HG02588 (cell line): ENCODE data around the gene MYO15B.

Source experiments
- ATAC-seq: cut with Tn5 transposase; IDR thresholded peaks from one replicate; pipeline ENCODE4 v1.9.1; 2021; ENCODE audit warnings: mild to moderate bottlenecking, moderate library complexity; ENCODE audit not compliant: unreplicated experiment

Gene MYO15B

DNA sequence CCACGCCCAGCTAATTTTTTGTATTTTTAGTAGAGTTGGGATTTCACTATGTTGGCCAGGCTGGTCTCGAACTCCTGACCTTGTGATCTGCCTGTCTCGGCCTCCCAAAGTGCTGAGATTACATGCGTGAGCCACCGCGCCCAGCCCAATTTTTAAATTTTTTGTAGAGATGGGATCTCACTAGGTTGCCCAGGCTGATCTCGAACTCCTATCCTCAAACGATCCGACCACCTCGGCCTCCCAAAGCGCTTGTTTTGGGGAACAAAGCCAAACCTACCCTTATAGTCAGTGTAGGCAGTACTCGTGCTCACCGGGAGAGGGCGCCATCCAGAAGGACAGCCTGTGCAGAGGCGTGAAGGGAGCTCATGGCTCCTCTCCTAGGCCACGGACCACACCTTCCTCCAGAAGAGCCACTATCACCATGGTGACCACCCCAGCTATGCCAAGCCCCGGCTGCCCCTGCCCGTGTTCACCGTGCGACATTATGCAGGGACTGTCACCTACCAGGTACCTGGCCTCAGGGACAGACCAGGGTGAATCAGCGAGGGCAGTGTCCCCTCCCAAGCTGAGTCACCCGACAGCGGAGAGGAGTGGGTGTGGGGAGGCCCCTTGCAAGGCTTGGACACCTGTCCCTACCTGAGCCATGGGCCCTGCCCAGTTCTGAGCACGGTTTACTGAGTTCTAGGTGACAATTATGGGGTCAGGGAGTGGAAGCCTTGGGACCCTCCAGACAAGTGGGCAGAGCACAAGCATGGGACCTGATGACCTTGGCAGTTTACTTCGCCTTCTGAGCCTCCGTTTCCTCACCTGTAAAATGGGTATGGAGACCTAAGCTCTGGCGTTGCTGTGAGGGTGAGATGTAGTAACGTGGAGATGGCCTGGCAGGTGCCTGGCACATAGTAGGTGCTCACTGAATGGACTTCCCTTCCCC, 13.7 kb downstream of the MYO15B start:
- ATAC-seq, result no peak

DNA sequence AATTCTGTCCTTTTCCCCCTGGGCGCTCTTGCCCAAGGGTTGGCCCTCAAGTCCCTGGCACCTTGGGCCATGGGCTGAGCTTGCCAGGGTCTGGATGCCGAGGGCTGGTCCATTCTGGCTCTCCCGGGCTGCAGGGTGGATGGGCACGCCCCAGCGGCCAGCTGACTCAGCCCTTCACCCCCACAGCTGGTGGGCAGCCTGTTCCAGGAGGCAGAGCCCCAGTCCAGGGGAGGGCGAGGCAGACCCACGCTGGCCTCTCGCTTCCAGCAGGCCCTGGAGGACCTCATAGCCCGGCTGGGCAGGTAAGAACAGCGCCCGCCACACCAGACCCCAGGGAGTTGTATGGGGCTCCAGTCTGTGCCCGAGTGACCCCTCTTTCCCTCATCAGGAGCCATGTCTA, 15.0 kb downstream of the MYO15B start:
- ATAC-seq, result no peak

DNA sequence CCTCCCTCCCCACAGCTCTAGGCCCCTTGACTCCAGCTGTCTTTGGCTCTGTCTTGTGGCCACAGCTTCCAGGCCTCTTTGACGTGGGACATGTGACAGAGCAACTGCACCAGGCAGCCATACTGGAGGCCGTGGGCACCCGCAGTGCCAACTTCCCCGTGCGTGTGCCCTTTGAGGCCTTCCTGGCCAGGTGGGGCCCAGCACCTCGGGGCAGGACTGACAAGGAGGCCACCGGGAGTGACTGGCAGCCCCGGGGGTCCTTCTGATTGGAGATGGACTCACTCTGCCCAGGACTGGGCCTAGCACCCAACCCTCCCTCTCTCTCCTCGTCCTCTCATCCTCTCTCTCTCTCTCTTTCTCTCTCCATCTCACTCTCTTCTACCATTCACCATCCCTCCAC, 15.5 kb downstream of the MYO15B start:
- ATAC-seq, result no peak

- no peak for ATAC-seq
These were observed 16.6 kb downstream of the MYO15B start for GRCh38 chr17:75604034-75604695.

- ATAC-seq, result no peak
These were observed 18.2 kb downstream of the MYO15B start for GRCh38 chr17:75605790-75606189.

GRCh38 chr17:75607086-75607485, 19.5 kb downstream of the MYO15B start:
- no peak for ATAC-seq

GRCh38 chr17:75610103-75610984, 22.7 kb downstream of the MYO15B start:
- ATAC-seq, result no peak

GRCh38 chr17:75611851-75612429, 24.3 kb downstream of the MYO15B start:
- no peak for ATAC-seq

DNA sequence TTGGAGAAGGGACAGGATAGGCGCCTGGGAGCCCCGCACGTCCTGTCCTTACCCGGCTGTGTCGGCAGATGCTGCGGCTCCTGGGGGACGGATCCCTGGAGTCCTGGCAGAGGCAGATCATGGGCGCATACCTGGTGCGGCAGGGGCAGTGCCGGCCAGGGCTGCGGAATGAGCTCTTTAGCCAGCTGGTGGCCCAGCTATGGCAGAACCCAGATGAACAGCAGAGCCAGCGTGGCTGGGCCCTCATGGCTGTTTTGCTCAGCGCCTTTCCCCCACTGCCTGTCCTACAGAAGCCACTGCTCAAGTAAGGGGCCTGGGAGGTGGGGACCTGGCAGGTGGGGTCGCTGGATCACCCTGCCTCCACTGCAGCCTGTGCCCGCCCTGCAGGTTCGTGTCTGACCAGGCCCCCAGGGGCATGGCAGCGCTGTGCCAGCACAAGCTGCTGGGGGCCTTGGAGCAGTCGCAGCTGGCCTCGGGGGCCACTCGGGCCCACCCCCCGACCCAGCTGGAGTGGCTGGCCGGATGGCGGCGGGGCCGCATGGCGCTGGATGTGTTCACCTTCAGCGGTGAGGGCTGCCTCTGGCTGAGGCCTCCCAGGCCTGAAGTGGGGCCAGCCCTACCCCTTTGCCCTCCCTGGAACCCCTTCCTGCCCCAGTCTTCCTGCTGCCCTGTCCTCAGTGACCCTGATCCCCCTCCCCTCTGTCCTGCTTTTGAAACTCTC, 25.5 kb downstream of the MYO15B start:
- no peak for ATAC-seq

- no peak for ATAC-seq
These were observed 26.4 kb downstream of the MYO15B start for GRCh38 chr17:75614006-75614405.

GRCh38 chr17:75614556-75615270, 27.1 kb downstream of the MYO15B start:
- ATAC-seq, result no peak

GRCh38 chr17:75615301-75615700, 27.7 kb downstream of the MYO15B start:
- no peak for ATAC-seq

DNA sequence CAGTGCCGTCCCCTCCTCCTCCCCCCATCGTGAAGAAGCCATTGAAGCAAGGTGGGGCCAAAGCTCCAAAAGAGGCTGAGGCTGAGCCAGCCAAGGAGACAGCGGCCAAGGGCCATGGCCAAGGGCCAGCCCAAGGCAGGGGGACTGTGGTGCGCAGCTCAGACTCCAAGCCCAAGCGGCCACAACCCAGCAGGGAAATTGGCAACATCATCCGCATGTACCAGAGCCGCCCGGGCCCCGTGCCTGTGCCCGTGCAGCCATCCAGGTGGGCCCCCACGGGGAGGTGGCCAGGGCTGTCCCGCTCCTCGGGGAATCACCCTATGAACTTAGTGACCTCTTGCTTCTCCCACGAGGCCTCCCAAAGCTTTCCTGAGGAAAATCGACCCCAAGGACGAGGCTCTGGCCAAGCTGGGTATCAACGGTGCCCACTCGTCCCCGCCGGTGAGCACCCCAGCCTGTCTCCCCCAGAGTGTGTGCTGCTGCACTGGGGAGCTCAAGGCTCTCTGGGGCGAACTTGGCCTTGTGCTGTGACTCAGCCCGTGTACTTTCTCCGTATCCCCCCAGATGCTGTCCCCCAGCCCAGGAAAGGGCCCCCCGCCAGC, 29.0 kb downstream of the MYO15B start:
- ATAC-seq, result no peak

GRCh38 chr17:75617218-75617617, 29.6 kb downstream of the MYO15B start:
- ATAC-seq, result no peak

- no peak for ATAC-seq
These were observed 30.1 kb downstream of the MYO15B start for GRCh38 chr17:75617675-75618074.

- ATAC-seq, result no peak
These were observed 32.2 kb downstream of the MYO15B start for GRCh38 chr17:75619506-75620431.

GRCh38 chr17:75621489-75621888, 33.9 kb downstream of the MYO15B start:
- ATAC-seq, result no peak

DNA sequence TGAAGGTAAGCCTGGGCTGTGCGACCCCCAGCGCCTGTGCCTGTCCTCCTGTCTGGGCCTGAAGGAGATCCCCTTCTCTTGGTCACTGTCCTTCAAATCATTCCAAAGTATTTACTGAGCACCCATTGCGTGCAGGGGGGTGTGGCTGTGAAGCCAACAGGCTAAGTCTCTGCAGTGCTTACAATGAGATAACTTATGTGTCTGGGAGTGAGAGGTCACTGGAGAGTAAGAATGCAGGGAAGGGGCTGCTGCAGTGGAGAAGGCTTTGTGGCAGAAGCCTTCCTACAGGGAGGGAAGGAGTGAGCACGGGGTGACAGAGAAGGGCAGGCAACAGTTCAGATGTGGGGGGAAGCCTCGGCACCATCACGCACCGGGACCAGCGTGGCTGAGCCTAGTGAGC, 34.5 kb downstream of the MYO15B start:
- ATAC-seq, result no peak
